MM.1S (cell line): ENCODE data around the gene SDK1.

ENCODE experiments used
- EZH2phosphoT487 ChIP-seq: fragments of 300-600 bp; sonication (generic); IDR thresholded peaks from 2 replicates; pipeline ENCODE4 v1.6.1; 2018; ENCODE audit warnings: antibody characterized with exemption, low read length
- TF ChIP-seq, protein P1 (sequence below): fragments of 300-600 bp; sonication (generic); IDR thresholded peaks from 2 replicates; pipeline ENCODE4 v1.5.1; 2016; ENCODE audit warnings: antibody characterized with exemption, low read length, mixed read lengths

DNA sequence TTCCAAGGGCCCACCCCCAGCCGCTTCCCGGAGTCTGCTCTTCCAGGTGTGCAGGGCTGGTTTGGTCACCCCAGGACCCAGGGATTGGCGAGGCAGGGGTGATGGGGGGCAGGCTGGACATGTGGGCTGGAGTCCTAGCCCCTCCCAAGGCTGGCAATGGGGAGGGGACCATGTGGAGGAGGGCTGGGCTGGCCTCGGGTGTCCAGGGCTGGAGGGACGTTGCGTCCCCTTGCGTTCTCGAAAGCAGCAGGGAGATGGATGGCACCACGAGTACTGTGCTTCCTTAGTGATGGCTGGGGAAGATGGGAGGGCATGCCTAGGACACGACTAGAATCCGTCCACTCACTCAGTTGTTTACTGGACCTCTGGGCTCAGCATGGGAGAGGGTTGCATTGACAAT, 848.6 kb downstream of the SDK1 start:
- TF ChIP-seq, protein P1, sequence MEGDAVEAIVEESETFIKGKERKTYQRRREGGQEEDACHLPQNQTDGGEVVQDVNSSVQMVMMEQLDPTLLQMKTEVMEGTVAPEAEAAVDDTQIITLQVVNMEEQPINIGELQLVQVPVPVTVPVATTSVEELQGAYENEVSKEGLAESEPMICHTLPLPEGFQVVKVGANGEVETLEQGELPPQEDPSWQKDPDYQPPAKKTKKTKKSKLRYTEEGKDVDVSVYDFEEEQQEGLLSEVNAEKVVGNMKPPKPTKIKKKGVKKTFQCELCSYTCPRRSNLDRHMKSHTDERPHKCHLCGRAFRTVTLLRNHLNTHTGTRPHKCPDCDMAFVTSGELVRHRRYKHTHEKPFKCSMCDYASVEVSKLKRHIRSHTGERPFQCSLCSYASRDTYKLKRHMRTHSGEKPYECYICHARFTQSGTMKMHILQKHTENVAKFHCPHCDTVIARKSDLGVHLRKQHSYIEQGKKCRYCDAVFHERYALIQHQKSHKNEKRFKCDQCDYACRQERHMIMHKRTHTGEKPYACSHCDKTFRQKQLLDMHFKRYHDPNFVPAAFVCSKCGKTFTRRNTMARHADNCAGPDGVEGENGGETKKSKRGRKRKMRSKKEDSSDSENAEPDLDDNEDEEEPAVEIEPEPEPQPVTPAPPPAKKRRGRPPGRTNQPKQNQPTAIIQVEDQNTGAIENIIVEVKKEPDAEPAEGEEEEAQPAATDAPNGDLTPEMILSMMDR = no peak
- TF ChIP-seq EZH2phosphoT487 = no peak
